Parathyroid adenoma (tissue), 2 donors: ENCODE results near the gene PIEZO1.

ENCODE experiments used
- H2AFZ ChIP-seq: fragments of 300-600 bp; sonication (generic); one replicate; pipeline ENCODE4 v1.7.0; 2017; ENCODE audit warnings: antibody characterized with exemption, mild to moderate bottlenecking
- H3K27ac ChIP-seq: fragments of 300-600 bp; sonication (generic); one replicate; pipeline ENCODE4 v1.7.0; 2017
- H3K27me3 ChIP-seq: fragments of 300-600 bp; sonication (generic); one replicate; pipeline ENCODE4 v1.7.0; 2017; ENCODE audit warnings: low read length; ENCODE audit not compliant: control insufficient read depth, insufficient read depth
- H3K36me3 ChIP-seq: fragments of 300-600 bp; sonication (generic); one replicate; pipeline ENCODE4 v1.7.0; 2017; ENCODE audit warnings: low read length; ENCODE audit not compliant: control insufficient read depth, insufficient read depth
- H3K4me1 ChIP-seq: fragments of 300-600 bp; sonication (generic); one replicate; pipeline ENCODE4 v1.7.0; 2017; ENCODE audit warnings: control low read depth
- H3K4me2 ChIP-seq: fragments of 300-600 bp; sonication (generic); one replicate; pipeline ENCODE4 v1.7.0; 2017; ENCODE audit warnings: low read length
- H3K4me3 ChIP-seq: fragments of 300-600 bp; sonication (generic); one replicate; pipeline ENCODE4 v1.7.0; 2017; ENCODE audit warnings: low read depth, low read length
- H3K79me2 ChIP-seq: fragments of 300-600 bp; sonication (generic); one replicate; pipeline ENCODE4 v1.7.0; 2017; ENCODE audit warnings: control low read depth
- H3K9ac ChIP-seq: fragments of 300-600 bp; sonication (generic); one replicate; pipeline ENCODE4 v1.7.0; 2017; ENCODE audit warnings: mild to moderate bottlenecking
- H3K9me3 ChIP-seq: fragments of 300-600 bp; sonication (generic); one replicate; pipeline ENCODE4 v1.7.0; 2017; ENCODE audit warnings: low read length; ENCODE audit not compliant: control insufficient read depth
- CTCF ChIP-seq: fragments of 300-600 bp; sonication (generic); IDR thresholded peaks from one replicate; pipeline ENCODE4 v1.7.0; 2017; ENCODE audit warnings: antibody characterized with exemption, mild to moderate bottlenecking
- donor health status: primary hyperparathyroidism.

Gene PIEZO1

GRCh38 chr16:88809676-88810165, 24.7 kb upstream of the PIEZO1 start:
- Histone ChIP-seq H3K36me3 (no peaks in the 10 kb centered on the region), H3K9me3 (no peaks in the 10 kb centered on the region), H3K79me2 (no peaks in the 10 kb centered on the region), H2AFZ (no peak overlapping the region), H3K4me1 (peaks cover 8% of the 10 kb centered on the region), H3K27ac (no peak overlapping the region), H3K4me2 (no peak overlapping the region), H3K4me3 (no peak overlapping the region), H3K27me3 (no peaks in the 10 kb centered on the region), H3K9ac (no peak overlapping the region)
- no peak for TF ChIP-seq CTCF

- Histone ChIP-seq H3K79me2 (no peaks in the 10 kb centered on the region), H3K4me1 (peaks cover 11% of the 10 kb centered on the region), H3K27me3 (no peaks in the 10 kb centered on the region), H3K9ac (no peak overlapping the region), H3K4me3 (no peak overlapping the region), H3K36me3 (no peaks in the 10 kb centered on the region), H2AFZ (no peak overlapping the region), H3K9me3 (no peaks in the 10 kb centered on the region), H3K4me2 (no peak overlapping the region), H3K27ac (no peak overlapping the region)
- TF ChIP-seq CTCF = no peak
Observed at GRCh38 chr16:88809068-88809675, 24.2 kb upstream of the PIEZO1 start.

- TF ChIP-seq CTCF = no peak
- no peak overlapping the region for H3K4me2 ChIP-seq
- no peaks in the 10 kb centered on the region for H3K9me3 ChIP-seq
- H3K79me2 ChIP-seq = no peaks in the 10 kb centered on the region
- no peaks in the 10 kb centered on the region for H3K27me3 ChIP-seq
- peaks cover 12% of the 10 kb centered on the region for H3K4me1 ChIP-seq
- no peaks in the 10 kb centered on the region for H3K36me3 ChIP-seq
- H3K27ac ChIP-seq = no peak overlapping the region
- H2AFZ ChIP-seq = no peak overlapping the region
- H3K9ac ChIP-seq = no peak overlapping the region
- H3K4me3 ChIP-seq = no peak overlapping the region
Observed at GRCh38 chr16:88807626-88808453, 22.8 kb upstream of the PIEZO1 start.

GRCh38 chr16:88807142-88807625, 22.2 kb upstream of the PIEZO1 start:
- Histone ChIP-seq H3K4me1 (peaks cover 12% of the 10 kb centered on the region), H3K27ac (no peak overlapping the region), H3K79me2 (no peaks in the 10 kb centered on the region), H3K36me3 (no peaks in the 10 kb centered on the region), H3K4me2 (no peak overlapping the region), H3K27me3 (no peaks in the 10 kb centered on the region), H3K9ac (no peak overlapping the region), H2AFZ (no peak overlapping the region), H3K4me3 (no peak overlapping the region), H3K9me3 (no peaks in the 10 kb centered on the region)
- TF ChIP-seq CTCF = no peak
